Neural cell (in vitro differentiated cells): Measurements from ENCODE around the gene HOXA5. TPM values are rescaled to one million over a fixed set of nuclear protein-coding genes. Genes with fewer than 3 reads are reported as not detected.

Experiments
- H2AFZ ChIP-seq: fragments of 200-600, 300-800 bp; sonication (generic), shearing (Covaris generic); 2 replicates; pipeline ENCODE4 v1.6.0; 2014; ENCODE audit warnings: low read depth, mild to moderate bottlenecking, antibody characterized with exemption, low read length, moderate library complexity
- H3F3A ChIP-seq: fragments of 200-600 bp; shearing (Covaris generic); 2 replicates; pipeline ENCODE4 v1.6.1; 2016; ENCODE audit warnings: mild to moderate bottlenecking, moderate library complexity, mixed read lengths, antibody characterized with exemption, low read length; ENCODE audit not compliant: insufficient read depth, poor library complexity, severe bottlenecking
- H3K27ac ChIP-seq: fragments of 200-600, 300-800 bp; sonication (generic), shearing (Covaris generic); 2 replicates; pipeline ENCODE4 v1.5.1; 2014; ENCODE audit warnings: mild to moderate bottlenecking, low read length, moderate library complexity
- H3K27me3 ChIP-seq: fragments of 300-800, 200-600 bp; sonication (generic), shearing (Covaris generic); 2 replicates; pipeline ENCODE4 v1.6.0; 2014; ENCODE audit warnings: mild to moderate bottlenecking, low read depth, low read length, moderate library complexity; ENCODE audit not compliant: insufficient read depth
- H3K36me3 ChIP-seq: fragments of 300-800, 200-600 bp; sonication (generic), shearing (Covaris generic); 2 replicates; pipeline ENCODE4 v1.5.1; 2014; ENCODE audit warnings: mild to moderate bottlenecking, antibody characterized with exemption, low read length, moderate library complexity; ENCODE audit not compliant: insufficient read depth
- H3K4me2 ChIP-seq: fragments of 300-800, 200-600 bp; sonication (generic), shearing (Covaris generic); 2 replicates; pipeline ENCODE4 v1.6.0; 2014; ENCODE audit warnings: mild to moderate bottlenecking, low read length
- H3K4me3 ChIP-seq: fragments of 300-800, 200-600 bp; sonication (generic), shearing (Covaris generic); 2 replicates; pipeline ENCODE4 v1.5.1; 2014; ENCODE audit warnings: mild to moderate bottlenecking, low read length, moderate library complexity
- H3K79me2 ChIP-seq: fragments of 200-600 bp; shearing (Covaris generic); replicated peaks from 2 replicates; pipeline ENCODE4 v1.6.0; 2014; ENCODE audit warnings: mild to moderate bottlenecking, low read length, moderate library complexity; ENCODE audit not compliant: insufficient read depth
- H3K9ac ChIP-seq: fragments of 300-800, 200-600 bp; sonication (generic), shearing (Covaris generic); 2 replicates; pipeline ENCODE4 v1.6.1; 2016; ENCODE audit warnings: mild to moderate bottlenecking, low read length, mixed read lengths
- H3K9me2 ChIP-seq: fragments of 200-600 bp; shearing (Covaris generic); 2 replicates; pipeline ENCODE4 v1.6.1; 2016; ENCODE audit warnings: mild to moderate bottlenecking, low read length, mixed read lengths; ENCODE audit not compliant: insufficient read depth
- H3K9me3 ChIP-seq: fragments of 200-600, 300-800 bp; sonication (generic), shearing (Covaris generic); 2 replicates; pipeline ENCODE4 v1.6.1; 2016; ENCODE audit warnings: mild to moderate bottlenecking, mixed run types, low read length, moderate library complexity, mixed read lengths
- H4K20me1 ChIP-seq: fragments of 200-600 bp; shearing (Covaris generic); 2 replicates; pipeline ENCODE4 v1.6.1; 2016; ENCODE audit warnings: mild to moderate bottlenecking, mixed run types; ENCODE audit not compliant: insufficient read depth
- CTCF ChIP-seq: fragments of 450-650 bp; IDR thresholded peaks from 2 replicates; pipeline ENCODE4 v1.5.1; 2014; ENCODE audit warnings: antibody characterized with exemption, mild to moderate bottlenecking, moderate library complexity; ENCODE audit not compliant: poor library complexity, severe bottlenecking
- EP300 ChIP-seq: fragments of 450-650 bp; conservative IDR thresholded peaks from 2 replicates; pipeline ENCODE4 v1.6.1; 2014; ENCODE audit warnings: antibody characterized with exemption, mild to moderate bottlenecking, moderate library complexity; ENCODE audit not compliant: poor library complexity, severe bottlenecking
- EZH2 ChIP-seq: fragments of 200-600, 300-800 bp; shearing (Covaris generic), sonication (generic); IDR thresholded peaks from 2 replicates; pipeline ENCODE4 v1.6.1; 2014; ENCODE audit warnings: antibody characterized with exemption, low read length, borderline replicate concordance, mild to moderate bottlenecking; ENCODE audit not compliant: insufficient read depth, poor library complexity, severe bottlenecking
- MXI1 ChIP-seq: fragments of 450-650 bp; conservative IDR thresholded peaks from 2 replicates; pipeline ENCODE4 v1.6.1; 2014; ENCODE audit warnings: antibody characterized with exemption, mild to moderate bottlenecking; ENCODE audit not compliant: poor library complexity, severe bottlenecking
- POLR2AphosphoS5 ChIP-seq: IDR thresholded peaks from 2 replicates; pipeline ENCODE4 v1.6.1; 2012
- RAD21 ChIP-seq: fragments of 450-650 bp; conservative IDR thresholded peaks from 2 replicates; pipeline ENCODE4 v1.6.1; 2014; ENCODE audit warnings: antibody characterized with exemption, mild to moderate bottlenecking, moderate library complexity
- REST ChIP-seq: IDR thresholded peaks from 2 replicates; pipeline ENCODE4 v1.6.1; 2012; ENCODE audit warnings: borderline replicate concordance
- SMC3 ChIP-seq: fragments of 450-650 bp; conservative IDR thresholded peaks from 2 replicates; pipeline ENCODE4 v1.6.1; 2014; ENCODE audit warnings: antibody characterized with exemption, mild to moderate bottlenecking, moderate library complexity; ENCODE audit not compliant: poor library complexity
- TAF1 ChIP-seq: IDR thresholded peaks from 2 replicates; pipeline ENCODE4 v1.6.1; 2012; ENCODE audit warnings: low read depth
- polyA plus RNA-seq: library from polyadenylated mRNA; depleted of rRNA; stranded (reverse); fragments of >200 nt; gene quantifications from 2 replicates; pipeline ENCODE4 v1.2.3, GENCODE V29; 2014

The HOXA5 gene
- polyA plus RNA-seq, 1 donor from 2014 or later, result not detected

DNA sequence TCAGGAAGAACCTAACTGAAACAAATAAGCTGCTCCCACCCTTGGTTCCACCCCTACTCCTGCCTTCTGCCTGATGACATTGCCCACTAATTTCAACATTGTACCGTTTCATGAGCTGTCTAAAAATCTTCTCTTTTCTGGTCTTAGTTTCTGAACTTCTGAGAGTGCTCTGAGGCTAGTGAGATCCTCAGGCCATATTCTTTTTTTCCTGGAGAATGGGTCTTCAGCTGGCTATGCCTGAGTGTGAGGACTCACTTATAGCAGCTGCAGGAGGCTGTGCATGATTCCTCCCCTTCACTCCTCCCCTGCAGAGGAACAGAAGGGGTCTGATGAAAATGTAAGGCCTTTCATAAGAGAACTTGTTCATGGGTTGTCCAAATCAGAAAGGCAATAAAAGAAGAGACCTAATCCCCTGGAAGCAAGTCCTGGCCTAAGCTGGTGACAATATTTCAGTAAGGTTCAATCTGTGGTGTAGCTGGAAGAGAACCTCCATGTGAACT lies 24.0 kb downstream of the HOXA5 start:
- H3K4me2 ChIP-seq, result no peak overlapping the region
- no peaks in the 10 kb centered on the region for H4K20me1 ChIP-seq
- H3K4me3 ChIP-seq, result no peak overlapping the region
- H3K27ac ChIP-seq, result no peak overlapping the region
- peaks cover 99% of the 10 kb centered on the region for H3K27me3 ChIP-seq
- no peak overlapping the region for H2AFZ ChIP-seq
- H3K9ac ChIP-seq, result no peak overlapping the region
- H3K79me2 ChIP-seq, result no peaks in the 10 kb centered on the region
- peaks cover 4% of the 10 kb centered on the region for H3K9me3 ChIP-seq
- H3K36me3 ChIP-seq, result no peaks in the 10 kb centered on the region
- TF ChIP-seq POLR2AphosphoS5 (no peak), TAF1 (no peak), EZH2 (no peak), CTCF (no peak), REST (no peak), RAD21 (no peak), MXI1 (no peak), SMC3 (no peak), EP300 (no peak)
- H3K9me2 ChIP-seq, result no peaks in the 10 kb centered on the region
- no peaks in the 10 kb centered on the region for H3F3A ChIP-seq

DNA sequence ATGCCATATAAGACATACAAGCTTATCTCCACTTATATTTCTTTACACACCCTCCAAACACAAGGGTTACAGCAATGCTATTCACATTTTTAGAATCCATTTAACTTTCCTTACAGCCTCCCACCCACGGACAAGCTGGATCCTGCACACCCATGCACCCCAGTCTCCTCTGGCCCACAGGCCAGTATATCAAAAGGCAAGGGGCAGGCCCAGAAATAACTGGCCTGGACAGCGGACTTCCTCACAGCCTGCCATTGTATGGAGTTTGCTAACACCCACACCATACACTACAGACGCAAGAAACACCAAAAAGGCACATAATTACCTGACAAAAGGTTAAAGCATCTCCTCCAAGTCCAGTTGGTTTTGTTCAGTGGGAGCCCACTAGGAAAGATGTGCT lies 24.9 kb downstream of the HOXA5 start:
- Histone ChIP-seq H3K79me2 (no peaks in the 10 kb centered on the region), H3K4me2 (no peak overlapping the region), H3K9ac (no peak overlapping the region), H3K27ac (no peak overlapping the region), H4K20me1 (no peaks in the 10 kb centered on the region), H3F3A (no peaks in the 10 kb centered on the region), H3K9me3 (no peaks in the 10 kb centered on the region), H3K36me3 (no peaks in the 10 kb centered on the region), H3K9me2 (no peaks in the 10 kb centered on the region), H3K27me3 (peaks cover 96% of the 10 kb centered on the region), H3K4me3 (no peak overlapping the region), H2AFZ (no peak overlapping the region)
- TF ChIP-seq POLR2AphosphoS5 (no peak), EZH2 (no peak), REST (no peak), CTCF (no peak)
